HG03432 (cell line): Measurements from ENCODE around the gene GNAT1.

Experiments used
- ATAC-seq: cut with Tn5 transposase; IDR thresholded peaks from one replicate; pipeline ENCODE4 v1.9.1; 2021; ENCODE audit warnings: mild to moderate bottlenecking, moderate library complexity; ENCODE audit not compliant: unreplicated experiment

The GNAT1 gene

GRCh38 chr3:50174947-50175524, 16.4 kb upstream of the GNAT1 start:
- no peak for ATAC-seq

GRCh38 chr3:50177346-50177745, 14.1 kb upstream of the GNAT1 start:
- ATAC-seq = no peak

GRCh38 chr3:50179710-50180109, 11.7 kb upstream of the GNAT1 start:
- ATAC-seq = no peak

GRCh38 chr3:50181985-50182384, 9.4 kb upstream of the GNAT1 start:
- no peak for ATAC-seq

- no peak for ATAC-seq
Observed at GRCh38 chr3:50182533-50183099, 8.8 kb upstream of the GNAT1 start.

- no peak for ATAC-seq
Observed at GRCh38 chr3:50183755-50184154, 7.7 kb upstream of the GNAT1 start.

GRCh38 chr3:50184242-50184978, 7.0 kb upstream of the GNAT1 start:
- no peak for ATAC-seq

- no peak for ATAC-seq
Observed at GRCh38 chr3:50185230-50185629, 6.2 kb upstream of the GNAT1 start.

- ATAC-seq = no peak
Observed at GRCh38 chr3:50186096-50186495, 5.3 kb upstream of the GNAT1 start.

- no peak for ATAC-seq
Observed at GRCh38 chr3:50187750-50188149, 3.7 kb upstream of the GNAT1 start.

GRCh38 chr3:50189274-50189673, 2.1 kb upstream of the GNAT1 start:
- no peak for ATAC-seq

GRCh38 chr3:50189989-50190388, 1.4 kb upstream of the GNAT1 start:
- ATAC-seq = no peak

GRCh38 chr3:50192124-50192523, 714 bp downstream of the GNAT1 start:
- no peak for ATAC-seq

GRCh38 chr3:50192689-50193141, 1.3 kb downstream of the GNAT1 start:
- no peak for ATAC-seq

GRCh38 chr3:50193286-50193685, 1.9 kb downstream of the GNAT1 start:
- no peak for ATAC-seq

GRCh38 chr3:50193746-50194127, 2.3 kb downstream of the GNAT1 start:
- ATAC-seq = no peak

- ATAC-seq = peak; percentile 55
Observed at GRCh38 chr3:50194128-50194902, 2.9 kb downstream of the GNAT1 start.

GRCh38 chr3:50194903-50195500, 3.6 kb downstream of the GNAT1 start:
- ATAC-seq = no peak

GRCh38 chr3:50195501-50196252, 4.3 kb downstream of the GNAT1 start:
- no peak for ATAC-seq

GRCh38 chr3:50196253-50196801, 4.9 kb downstream of the GNAT1 start:
- ATAC-seq = no peak
